GM18526 (cell line): Measurements from ENCODE around the gene RXFP4.

Experiments used
- POLR2A ChIP-seq: IDR thresholded peaks from 3 replicates; pipeline ENCODE4 v1.6.1; 2011; ENCODE audit not compliant: insufficient read length; ENCODE audit errors: extremely low read depth

Gene RXFP4

DNA sequence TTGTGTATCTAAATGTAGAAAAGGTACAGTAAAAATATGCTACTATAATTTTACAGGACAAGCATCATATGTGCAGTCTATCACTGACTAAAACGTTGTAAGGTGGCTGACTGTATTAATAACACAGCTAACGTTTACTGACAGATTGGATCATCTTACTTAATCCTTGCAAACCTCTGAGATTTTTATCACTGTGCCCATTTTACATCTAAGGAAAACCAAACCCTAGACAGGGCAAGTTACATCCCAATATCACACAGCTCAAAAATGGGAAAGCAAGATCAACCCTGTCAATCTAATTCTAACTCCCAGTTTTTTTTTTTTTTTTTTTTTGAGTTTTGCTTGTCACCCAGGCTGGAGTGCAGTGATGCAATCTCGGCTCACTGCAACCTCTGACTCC is 22.8 kb upstream of the RXFP4 start:
- no peak for TF ChIP-seq POLR2A

DNA sequence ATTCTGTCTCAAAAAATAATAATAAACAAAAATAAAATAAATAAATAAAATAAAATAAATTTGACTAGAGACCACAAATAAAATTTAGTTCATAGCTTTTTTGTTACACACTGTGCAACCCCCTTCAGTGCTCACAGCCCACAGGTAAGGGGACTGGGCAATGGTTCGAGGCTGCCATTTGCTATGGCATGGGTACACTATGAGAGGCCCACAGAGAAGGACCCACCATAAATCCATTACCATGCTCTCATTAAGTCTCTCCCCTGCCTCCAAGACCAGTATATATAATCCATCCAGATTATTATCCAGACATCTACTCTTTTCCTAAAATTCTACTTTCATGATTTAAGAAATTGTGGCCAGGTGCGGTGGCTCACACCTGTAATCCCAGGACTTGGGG is 21.6 kb upstream of the RXFP4 start:
- no peak for TF ChIP-seq POLR2A

DNA sequence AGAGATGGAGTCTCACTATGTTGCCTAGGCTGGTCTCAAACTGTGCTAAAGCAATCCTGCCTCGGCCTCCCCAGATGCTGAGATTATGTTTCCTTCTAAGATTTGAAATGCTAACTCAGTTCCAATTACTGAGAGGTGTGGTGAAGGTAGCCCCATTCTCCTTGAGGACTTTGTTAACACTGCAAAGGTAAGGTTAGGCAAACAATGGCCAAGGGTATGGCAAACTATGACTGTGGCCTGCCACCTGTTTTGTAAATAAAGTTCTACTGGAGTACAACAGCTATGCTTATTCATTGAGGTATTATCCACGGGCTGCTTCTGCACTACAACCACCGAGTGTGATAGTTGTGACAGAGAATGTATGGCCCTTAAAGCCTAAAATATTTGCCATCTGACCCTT is 20.7 kb upstream of the RXFP4 start:
- no peak for TF ChIP-seq POLR2A

DNA sequence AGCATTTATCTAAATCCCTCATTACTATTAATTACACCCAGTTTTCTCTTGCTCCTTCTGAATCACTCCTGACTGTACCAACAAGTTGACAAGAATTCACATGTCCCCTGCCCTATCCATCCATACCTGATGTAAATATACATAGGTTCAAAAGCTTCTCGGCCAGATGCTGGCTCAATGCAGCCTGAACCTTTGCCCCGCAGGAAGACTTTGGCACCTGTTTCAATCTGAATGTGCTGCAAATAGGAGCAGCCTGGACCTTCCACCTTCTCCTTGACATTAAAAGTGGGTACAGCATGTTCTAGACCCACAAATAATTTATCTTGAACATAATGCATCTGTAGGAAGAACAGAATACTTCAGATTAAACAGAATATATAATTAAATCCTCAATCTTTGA is 15.9 kb upstream of the RXFP4 start:
- TF ChIP-seq POLR2A = no peak

DNA sequence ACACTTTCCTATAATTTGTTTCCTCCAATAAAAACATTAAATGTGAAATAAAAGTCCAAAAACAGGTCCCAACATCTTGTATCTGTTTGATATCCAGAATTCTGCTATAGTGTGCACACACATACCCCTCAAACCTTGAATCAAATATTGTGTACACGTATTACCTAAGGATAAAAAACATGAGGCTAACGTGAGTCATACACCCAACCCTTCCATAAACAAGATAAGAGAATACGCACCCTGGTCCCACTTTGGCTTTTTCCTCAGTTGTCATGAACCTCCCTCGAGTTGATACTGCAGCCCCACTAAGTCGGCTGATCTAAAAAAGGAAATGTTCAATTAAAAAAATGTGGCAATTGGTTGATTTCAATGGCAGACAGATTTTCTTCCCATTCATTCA is 12.4 kb upstream of the RXFP4 start:
- TF ChIP-seq POLR2A = no peak

DNA sequence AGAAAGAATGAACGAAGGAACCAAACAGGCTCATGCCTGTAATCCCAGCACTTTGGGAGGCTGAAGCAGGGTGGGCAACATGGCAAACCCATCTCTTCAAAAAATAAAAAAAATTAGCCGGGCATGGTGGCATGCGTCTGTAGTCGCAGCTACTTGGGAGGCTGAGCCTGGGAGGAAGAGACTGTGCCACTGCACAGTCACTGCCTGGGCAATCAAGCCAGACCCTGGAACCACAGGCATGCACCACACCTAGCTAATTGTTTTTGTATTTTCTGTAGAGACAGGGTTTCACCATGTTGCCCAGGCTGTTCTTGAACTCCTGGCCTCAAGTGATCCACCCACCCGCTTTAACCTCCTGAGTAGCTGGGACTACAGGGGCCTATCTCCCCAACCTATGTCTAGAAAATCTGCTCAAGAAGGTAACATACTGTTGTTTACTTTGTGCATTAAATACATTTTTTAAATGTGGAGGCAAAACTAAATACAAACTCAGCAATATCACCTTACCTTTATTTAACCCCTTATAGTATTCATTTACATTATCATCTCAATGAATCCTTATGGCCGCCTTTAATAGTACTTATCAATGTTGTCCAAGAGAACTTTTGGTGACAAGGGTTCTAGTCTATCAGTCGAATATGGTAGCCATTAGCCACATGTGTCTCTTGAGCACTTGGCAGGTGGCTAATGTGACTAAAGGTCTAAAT is 10.0 kb upstream of the RXFP4 start:
- no peak for TF ChIP-seq POLR2A

DNA sequence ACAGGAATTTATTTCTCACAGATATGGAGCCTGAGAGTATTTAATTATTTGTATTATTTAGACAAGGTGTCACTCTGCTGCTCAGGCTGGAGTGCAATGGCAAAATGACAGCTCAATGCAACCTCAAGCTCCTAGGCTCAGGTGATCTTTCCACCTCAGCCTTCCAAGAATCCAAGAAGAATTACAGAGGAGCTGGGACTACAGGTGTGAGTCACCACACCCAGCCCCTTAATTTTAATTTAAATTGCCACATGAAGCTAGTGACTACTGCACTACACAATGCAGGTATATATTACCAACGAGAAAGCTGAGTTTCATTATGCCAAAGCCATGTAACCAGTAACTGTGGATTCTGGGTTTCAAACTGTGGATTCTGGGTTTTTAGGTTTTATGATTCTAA is 9.4 kb upstream of the RXFP4 start:
- TF ChIP-seq POLR2A = no peak

DNA sequence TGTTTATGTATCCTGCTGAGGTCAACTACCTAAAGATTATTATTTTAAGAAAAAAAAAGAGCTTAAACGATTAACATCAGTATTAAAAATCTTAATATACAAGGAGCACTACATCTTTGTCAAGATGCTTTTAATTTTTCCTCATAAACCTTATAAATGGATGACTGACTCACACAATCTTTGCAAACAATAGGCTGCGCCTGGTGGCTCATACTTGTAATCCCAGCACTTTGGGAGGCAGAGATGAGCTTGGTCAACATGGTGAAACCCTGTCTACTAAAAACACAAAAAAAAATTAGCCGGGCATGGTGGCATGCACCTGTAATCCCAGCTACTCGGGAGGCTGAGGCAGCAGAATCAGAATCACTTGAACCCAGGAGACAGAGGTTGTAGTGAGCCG is 9.0 kb upstream of the RXFP4 start:
- no peak for TF ChIP-seq POLR2A

DNA sequence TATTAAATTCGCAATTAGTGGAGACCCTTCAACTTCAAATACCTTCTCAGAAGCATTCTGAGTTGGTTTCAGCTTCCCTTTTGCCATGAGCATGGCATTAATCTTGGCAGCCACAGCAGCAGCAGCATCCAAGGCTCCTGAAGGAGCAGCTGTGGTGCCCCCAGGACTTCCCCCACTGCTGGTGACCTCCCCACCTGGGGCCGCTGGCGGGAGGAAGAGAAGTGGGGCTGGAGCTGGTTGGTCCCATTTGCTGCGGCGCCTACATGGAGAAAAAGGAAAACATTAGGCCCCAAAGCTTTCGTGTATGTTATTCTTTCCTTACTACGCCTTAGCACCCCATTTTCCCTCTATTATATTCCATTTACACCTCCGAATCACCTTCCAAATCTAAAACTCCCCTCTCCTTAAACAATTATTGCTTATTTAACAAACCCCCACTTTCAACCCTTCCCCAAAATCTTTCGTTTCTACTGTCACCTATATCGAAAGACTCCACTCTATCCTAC is 7.8 kb upstream of the RXFP4 start:
- no peak for TF ChIP-seq POLR2A

DNA sequence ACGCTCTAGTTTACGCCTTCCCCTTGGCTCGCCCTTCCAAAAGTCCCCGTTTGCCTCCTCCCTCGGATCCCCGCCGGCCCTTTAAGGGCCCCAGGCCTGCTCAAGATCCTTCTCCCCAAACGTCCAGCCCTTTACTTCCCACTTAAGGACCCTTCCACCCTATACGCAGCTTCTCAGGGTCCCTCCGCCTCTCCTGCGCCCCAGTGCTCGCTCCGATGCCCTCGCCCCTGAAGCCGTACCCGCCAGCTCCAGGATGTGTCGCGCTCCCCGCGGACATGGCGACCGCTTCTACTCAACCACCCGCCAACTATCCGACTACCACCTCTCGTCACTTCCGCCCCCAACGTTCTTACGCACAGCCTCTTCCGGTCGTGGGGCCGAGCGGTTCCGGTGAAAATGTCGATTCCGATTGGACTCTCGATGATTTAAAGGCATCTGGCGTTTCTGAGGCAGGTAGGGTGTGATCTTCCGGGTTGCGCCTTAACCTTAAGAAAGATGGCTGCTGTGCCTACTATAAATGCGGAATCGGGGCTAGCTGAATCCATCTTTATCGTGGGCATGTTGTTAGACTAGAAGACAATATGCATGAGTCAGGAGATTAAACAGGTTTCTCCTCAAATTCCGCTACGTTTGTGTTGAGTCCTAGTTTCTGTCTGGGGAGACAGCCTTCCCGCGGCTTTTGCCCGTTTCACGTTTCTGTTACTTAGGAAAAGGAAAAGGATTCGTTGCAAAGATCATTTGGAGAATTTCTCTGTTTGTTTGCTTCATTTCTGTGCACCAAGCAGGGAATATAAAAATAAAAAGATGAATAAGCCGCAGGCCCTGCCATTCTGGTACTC is 7.1 kb upstream of the RXFP4 start, which contains the start of gene KHDC4:
Gene KHDC4 (minus strand): TSS at position 317 of the 839 bp plus-strand sequence. CDS start 40 bp downstream, at position 277.
- peak; percentile 97 for TF ChIP-seq POLR2A

DNA sequence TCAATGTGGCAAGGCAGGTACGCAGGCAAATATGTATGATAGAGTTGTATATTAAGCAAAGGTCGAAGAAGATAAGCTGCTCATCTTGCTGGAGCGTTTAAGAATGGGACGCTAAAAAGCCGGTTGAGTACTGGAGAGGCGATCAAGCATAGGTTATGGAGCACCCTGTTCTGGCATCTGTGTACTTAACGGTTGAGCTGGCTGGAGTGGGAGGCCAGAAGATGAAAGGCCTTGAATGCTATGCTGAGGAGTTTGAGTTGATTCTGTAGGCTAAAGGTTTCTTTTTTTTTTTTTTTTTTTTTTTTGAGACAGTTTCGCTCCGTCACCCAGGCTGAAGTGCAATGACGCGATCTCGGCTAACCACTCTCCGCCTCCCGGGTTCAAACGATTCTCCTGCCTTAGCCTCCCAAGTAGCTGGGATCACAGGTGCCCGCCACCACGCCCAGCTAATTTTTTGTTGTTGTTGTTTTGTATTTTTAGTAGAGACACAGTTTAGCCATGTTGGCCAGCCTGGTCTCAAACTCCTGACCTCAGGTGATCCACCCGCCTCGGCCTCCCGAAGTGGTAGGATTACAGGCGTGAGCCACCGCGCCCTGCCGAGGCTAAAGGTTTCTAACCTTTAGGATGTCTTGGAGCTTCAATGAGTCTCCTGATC is 6.4 kb upstream of the RXFP4 start:
- TF ChIP-seq POLR2A = no peak

DNA sequence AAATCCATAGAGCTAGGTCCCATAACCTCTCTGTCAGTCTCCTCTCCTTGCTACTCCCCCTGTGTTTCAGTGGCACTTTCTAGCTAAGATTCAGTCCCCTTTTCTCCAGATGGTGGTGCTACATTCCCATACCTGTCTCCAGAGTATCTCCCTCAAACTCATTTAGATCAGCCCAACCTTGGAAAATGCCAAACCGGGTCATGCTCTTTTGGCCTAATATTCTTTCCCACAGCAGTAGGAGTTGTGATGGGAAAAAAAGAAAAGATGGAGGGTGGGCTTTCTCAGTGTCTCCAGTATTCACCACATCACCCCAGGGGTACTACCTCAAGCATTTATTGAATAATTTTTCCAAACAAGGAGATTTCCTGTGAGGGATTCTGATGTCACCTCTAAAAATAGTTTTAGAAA is 3.2 kb upstream of the RXFP4 start:
- TF ChIP-seq POLR2A = no peak

DNA sequence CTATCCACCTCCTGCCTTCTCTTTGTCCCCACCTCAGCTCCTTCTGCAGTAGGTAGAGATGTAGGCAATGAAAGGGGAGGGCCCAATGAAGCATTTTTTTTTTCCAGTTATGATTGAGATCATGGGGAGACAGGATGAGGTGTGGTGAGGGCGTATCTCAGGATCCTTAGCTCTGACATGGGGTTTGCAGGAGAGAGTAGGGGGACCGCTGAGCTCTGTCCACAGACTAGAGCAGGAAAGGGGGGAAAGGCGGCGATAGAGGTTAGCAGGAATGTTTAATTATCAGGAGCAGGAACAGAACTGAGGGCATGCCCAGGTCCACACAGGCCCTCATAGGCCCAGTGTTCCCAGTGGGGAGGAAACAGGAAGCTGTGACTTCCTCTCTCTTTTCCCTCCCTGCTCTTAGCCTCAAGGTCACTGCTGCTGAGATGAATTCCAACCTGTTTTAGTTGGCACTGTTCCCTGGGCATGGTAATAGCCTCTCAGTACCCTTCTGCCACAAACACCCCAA is 901 bp upstream of the RXFP4 start:
- TF ChIP-seq POLR2A = no peak

DNA sequence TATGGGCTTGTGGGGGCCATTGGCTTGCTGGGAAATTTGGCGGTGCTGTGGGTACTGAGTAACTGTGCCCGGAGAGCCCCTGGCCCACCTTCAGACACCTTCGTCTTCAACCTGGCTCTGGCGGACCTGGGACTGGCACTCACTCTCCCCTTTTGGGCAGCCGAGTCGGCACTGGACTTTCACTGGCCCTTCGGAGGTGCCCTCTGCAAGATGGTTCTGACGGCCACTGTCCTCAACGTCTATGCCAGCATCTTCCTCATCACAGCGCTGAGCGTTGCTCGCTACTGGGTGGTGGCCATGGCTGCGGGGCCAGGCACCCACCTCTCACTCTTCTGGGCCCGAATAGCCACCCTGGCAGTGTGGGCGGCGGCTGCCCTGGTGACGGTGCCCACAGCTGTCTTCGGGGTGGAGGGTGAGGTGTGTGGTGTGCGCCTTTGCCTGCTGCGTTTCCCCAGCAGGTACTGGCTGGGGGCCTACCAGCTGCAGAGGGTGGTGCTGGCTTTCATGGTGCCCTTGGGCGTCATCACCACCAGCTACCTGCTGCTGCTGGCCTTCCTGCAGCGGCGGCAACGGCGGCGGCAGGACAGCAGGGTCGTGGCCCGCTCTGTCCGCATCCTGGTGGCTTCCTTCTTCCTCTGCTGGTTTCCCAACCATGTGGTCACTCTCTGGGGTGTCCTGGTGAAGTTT is 550 bp downstream of the RXFP4 start:
- TF ChIP-seq POLR2A = peak; percentile 25

DNA sequence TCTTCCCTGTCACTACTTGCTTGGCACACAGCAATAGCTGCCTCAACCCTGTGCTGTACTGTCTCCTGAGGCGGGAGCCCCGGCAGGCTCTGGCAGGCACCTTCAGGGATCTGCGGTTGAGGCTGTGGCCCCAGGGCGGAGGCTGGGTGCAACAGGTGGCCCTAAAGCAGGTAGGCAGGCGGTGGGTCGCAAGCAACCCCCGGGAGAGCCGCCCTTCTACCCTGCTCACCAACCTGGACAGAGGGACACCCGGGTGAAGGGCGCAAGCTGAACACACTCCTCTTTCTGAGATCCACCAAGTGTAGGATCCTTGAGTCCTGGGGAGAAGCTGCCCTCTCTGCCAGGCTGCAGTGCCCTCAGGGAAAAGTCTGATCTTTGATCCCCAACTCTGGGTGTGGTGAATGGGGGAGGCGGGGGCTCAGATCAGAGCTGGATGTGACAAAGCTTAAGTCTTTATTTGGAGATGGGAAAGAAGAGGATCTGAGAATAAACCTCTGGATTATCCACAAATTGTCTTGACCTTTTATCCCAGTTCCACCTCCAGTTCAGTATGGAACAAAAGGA is 1.2 kb downstream of the RXFP4 start:
- peak; percentile 6 for TF ChIP-seq POLR2A
